KMS-11 (cell line): Measurements from ENCODE around the gene TRAF7.

ENCODE experiments used
- H2AFZ ChIP-seq: fragments of 200-600 bp; sonication (generic); 2 replicates; pipeline ENCODE4 v1.6.1; 2016; ENCODE audit warnings: antibody characterized with exemption, mixed run types, low read depth
- H3K27ac ChIP-seq: fragments of 200-600 bp; sonication (generic); 2 replicates; pipeline ENCODE4 v1.6.1; 2016; ENCODE audit warnings: mild to moderate bottlenecking, mixed run types
- H3K27me3 ChIP-seq: fragments of 200-600 bp; sonication (generic); 2 replicates; pipeline ENCODE4 v1.6.1; 2017; ENCODE audit warnings: mild to moderate bottlenecking, low read depth, mixed run types, moderate library complexity; ENCODE audit not compliant: insufficient read depth
- H3K36me3 ChIP-seq: fragments of 200-600 bp; sonication (generic); 2 replicates; pipeline ENCODE4 v1.6.1; 2017; ENCODE audit warnings: mild to moderate bottlenecking, mixed run types; ENCODE audit not compliant: insufficient read depth
- H3K4me1 ChIP-seq: fragments of 200-600 bp; sonication (generic); 2 replicates; pipeline ENCODE4 v1.6.1; 2016; ENCODE audit warnings: mild to moderate bottlenecking, low read depth, mixed run types; ENCODE audit not compliant: poor library complexity, severe bottlenecking
- H3K4me2 ChIP-seq: fragments of 200-600 bp; sonication (generic); 2 replicates; pipeline ENCODE4 v1.7.0; 2016; ENCODE audit warnings: mild to moderate bottlenecking, mixed run types
- H3K4me3 ChIP-seq: fragments of 200-600 bp; sonication (generic); IDR thresholded peaks from 2 replicates; pipeline ENCODE4 v1.6.1; 2017; ENCODE audit warnings: low read depth, low read length, mixed read lengths; ENCODE audit not compliant: insufficient read depth
- H3K79me2 ChIP-seq: fragments of 200-600 bp; sonication (generic); 2 replicates; pipeline ENCODE4 v1.6.1; 2016; ENCODE audit warnings: low read depth, mixed run types; ENCODE audit not compliant: insufficient read depth
- H3K9ac ChIP-seq: fragments of 200-600 bp; sonication (generic); 2 replicates; pipeline ENCODE4 v1.6.1; 2016; ENCODE audit warnings: mild to moderate bottlenecking, mixed run types
- H4K20me1 ChIP-seq: fragments of 200-600 bp; sonication (generic); 2 replicates; pipeline ENCODE4 v1.6.1; 2016; ENCODE audit warnings: mild to moderate bottlenecking, mixed run types; ENCODE audit not compliant: insufficient read depth
- TF ChIP-seq, protein P1 (sequence below): fragments of 200-600 bp; sonication (generic); conservative IDR thresholded peaks from 2 replicates; pipeline ENCODE4 v1.6.1; 2017; ENCODE audit warnings: low read depth, mild to moderate bottlenecking, antibody characterized with exemption, low read length, moderate library complexity, mixed read lengths

The TRAF7 gene

DNA sequence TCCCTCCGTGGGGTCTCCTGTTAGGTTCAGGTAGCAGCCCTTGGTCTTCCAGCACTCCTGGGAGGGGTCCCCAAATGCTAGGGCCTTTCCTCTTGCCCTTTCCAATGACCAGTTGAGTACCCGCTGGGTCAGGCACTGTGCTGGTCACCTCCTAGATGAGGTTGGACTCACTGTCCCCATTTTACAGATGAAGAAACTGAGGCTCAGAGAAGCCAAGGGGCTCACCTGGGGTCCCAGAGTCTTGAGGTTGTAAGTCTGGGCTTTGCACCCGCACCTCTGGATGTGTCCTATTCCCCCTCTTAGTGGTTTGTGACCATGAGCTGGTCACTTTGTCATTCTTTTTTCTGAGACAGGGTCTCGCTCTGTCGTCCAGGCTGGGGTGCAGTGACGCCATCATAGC is 42.2 kb downstream of the TRAF7 start:
- Histone ChIP-seq H3K27ac (no peak overlapping the region), H3K36me3 (no peaks in the 10 kb centered on the region), H3K27me3 (peaks cover 82% of the 10 kb centered on the region), H3K4me2 (no peak overlapping the region), H3K9ac (no peak overlapping the region), H3K4me3 (no peak overlapping the region), H3K4me1 (no peaks in the 10 kb centered on the region), H4K20me1 (no peaks in the 10 kb centered on the region), H2AFZ (no peak overlapping the region), H3K79me2 (no peaks in the 10 kb centered on the region)
- TF ChIP-seq, protein P1, sequence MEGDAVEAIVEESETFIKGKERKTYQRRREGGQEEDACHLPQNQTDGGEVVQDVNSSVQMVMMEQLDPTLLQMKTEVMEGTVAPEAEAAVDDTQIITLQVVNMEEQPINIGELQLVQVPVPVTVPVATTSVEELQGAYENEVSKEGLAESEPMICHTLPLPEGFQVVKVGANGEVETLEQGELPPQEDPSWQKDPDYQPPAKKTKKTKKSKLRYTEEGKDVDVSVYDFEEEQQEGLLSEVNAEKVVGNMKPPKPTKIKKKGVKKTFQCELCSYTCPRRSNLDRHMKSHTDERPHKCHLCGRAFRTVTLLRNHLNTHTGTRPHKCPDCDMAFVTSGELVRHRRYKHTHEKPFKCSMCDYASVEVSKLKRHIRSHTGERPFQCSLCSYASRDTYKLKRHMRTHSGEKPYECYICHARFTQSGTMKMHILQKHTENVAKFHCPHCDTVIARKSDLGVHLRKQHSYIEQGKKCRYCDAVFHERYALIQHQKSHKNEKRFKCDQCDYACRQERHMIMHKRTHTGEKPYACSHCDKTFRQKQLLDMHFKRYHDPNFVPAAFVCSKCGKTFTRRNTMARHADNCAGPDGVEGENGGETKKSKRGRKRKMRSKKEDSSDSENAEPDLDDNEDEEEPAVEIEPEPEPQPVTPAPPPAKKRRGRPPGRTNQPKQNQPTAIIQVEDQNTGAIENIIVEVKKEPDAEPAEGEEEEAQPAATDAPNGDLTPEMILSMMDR = no peak

DNA sequence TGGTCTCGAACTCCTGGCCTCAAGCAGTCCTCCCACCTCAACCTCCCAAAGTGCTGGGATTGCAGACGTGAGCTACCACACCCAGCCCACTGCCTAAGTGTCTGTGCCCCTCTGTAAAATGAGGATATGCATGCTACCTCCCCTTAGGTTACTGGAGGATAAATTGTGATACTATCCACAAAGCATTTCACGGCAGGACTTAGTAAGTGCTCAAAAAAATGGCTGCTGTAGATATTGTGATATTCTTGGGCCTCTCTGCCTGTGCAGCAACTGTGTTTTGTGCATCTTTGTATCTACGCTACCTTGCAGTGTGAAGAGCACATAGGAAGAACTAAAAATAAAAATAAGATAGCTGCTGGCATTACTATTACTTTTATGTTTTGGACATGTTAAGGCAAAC is 42.7 kb downstream of the TRAF7 start:
- H3K4me3 ChIP-seq = no peak overlapping the region
- H3K27me3 ChIP-seq = peaks cover 77% of the 10 kb centered on the region
- no peak overlapping the region for H3K4me2 ChIP-seq
- H3K4me1 ChIP-seq = no peaks in the 10 kb centered on the region
- no peak overlapping the region for H3K9ac ChIP-seq
- TF ChIP-seq, protein P1 = no peak
- no peaks in the 10 kb centered on the region for H3K36me3 ChIP-seq
- no peak overlapping the region for H3K27ac ChIP-seq
- no peaks in the 10 kb centered on the region for H4K20me1 ChIP-seq
- H3K79me2 ChIP-seq = no peaks in the 10 kb centered on the region
- H2AFZ ChIP-seq = no peak overlapping the region

DNA sequence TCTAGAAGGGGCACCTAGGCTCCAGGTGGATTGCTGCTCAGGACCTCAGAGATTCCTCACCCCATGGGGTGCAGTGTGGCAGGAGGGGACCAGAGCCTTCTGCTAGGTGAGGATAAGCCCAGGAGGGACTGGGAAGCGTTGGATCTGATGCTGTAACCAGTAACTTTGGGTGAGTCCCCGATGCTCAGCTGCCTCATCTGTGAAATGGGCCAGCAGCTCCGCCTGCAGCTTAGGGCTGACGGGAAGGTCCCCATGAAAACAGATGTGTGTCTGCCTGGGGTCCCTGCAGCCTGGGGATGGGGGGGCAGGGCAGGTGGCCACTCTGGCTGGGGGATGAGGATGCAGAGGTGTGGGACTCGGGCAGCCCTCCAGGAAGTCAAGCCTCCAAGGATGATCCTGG is 43.5 kb downstream of the TRAF7 start:
- no peak overlapping the region for H3K4me3 ChIP-seq
- TF ChIP-seq, protein P1 = no peak
- H4K20me1 ChIP-seq = no peaks in the 10 kb centered on the region
- H3K27me3 ChIP-seq = peaks cover 69% of the 10 kb centered on the region
- H3K27ac ChIP-seq = no peak overlapping the region
- H3K36me3 ChIP-seq = no peaks in the 10 kb centered on the region
- no peak overlapping the region for H2AFZ ChIP-seq
- no peak overlapping the region for H3K4me2 ChIP-seq
- H3K9ac ChIP-seq = no peak overlapping the region
- no peaks in the 10 kb centered on the region for H3K4me1 ChIP-seq
- H3K79me2 ChIP-seq = no peaks in the 10 kb centered on the region

DNA sequence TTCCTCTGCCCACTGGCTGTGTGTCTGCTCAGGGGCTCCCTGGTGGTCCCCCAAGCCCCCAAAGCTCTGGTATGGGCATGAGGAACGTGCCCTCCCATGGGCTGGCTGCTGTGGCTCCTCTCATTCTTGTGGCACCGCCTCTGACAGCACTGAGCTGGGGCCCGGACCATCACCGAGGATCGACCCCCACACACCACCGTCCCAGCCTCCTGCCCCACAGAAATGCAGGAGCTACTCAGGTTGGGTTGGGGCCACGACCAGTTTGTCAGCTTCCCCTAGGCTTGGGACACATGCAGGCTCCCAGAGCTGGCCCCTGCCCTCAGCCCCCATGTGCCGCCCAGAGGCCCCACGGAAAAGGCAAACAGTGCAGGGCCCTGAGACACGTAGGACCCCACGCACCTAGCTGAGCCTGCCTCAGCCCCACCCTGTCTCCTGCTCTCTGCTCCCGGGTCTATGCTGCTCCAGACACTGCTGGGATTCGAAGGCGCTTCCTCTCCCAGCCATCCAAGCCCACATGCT is 44.1 kb downstream of the TRAF7 start:
- Histone ChIP-seq H3K4me1 (peaks cover 4% of the 10 kb centered on the region), H3K9ac (no peak overlapping the region), H2AFZ (no peak overlapping the region), H4K20me1 (no peaks in the 10 kb centered on the region), H3K79me2 (no peaks in the 10 kb centered on the region), H3K4me2 (no peak overlapping the region), H3K36me3 (no peaks in the 10 kb centered on the region), H3K27me3 (peaks cover 63% of the 10 kb centered on the region), H3K27ac (no peak overlapping the region), H3K4me3 (no peak overlapping the region)
- TF ChIP-seq, protein P1 = no peak
